Measurements from ENCODE around the gene ZMYM2.

The ZMYM2 gene

GRCh38 chr13:20074966-20075365, 116.4 kb downstream of the ZMYM2 start:
- no peak for TF ChIP-seq CTCF (IDR thresholded peaks at IDR 0.05)
- H3K27ac ChIP-seq: no peak overlapping the region
- no peak overlapping the region for H3K4me3 ChIP-seq
- no peak for DNase-seq (ENCODE audit: low spot score)

DNA sequence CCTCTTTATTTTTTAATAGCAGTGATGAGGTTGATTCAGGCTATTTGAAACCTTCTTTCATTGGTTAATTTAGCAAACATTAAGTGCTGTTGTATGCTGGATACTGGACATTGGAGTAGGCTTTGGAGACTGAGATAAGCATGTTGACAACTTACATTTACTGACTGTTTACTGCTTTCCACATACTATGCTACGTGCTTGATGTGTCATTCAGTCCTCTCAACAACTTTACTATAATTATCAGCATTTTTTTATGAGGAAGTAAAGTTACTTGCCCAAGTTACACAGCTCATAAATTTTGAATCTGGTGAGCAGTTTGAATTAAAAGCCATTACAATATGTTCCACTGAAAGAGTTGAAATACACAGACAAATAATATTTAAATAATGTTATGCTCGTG, 118.6 kb downstream of the ZMYM2 start:
- Histone ChIP-seq H3K4me3 (no peak overlapping the region), H3K27ac (no peak overlapping the region)
- no peak for DNase-seq (ENCODE audit: low spot score)
- TF ChIP-seq CTCF (IDR thresholded peaks at IDR 0.05): no peak

DNA sequence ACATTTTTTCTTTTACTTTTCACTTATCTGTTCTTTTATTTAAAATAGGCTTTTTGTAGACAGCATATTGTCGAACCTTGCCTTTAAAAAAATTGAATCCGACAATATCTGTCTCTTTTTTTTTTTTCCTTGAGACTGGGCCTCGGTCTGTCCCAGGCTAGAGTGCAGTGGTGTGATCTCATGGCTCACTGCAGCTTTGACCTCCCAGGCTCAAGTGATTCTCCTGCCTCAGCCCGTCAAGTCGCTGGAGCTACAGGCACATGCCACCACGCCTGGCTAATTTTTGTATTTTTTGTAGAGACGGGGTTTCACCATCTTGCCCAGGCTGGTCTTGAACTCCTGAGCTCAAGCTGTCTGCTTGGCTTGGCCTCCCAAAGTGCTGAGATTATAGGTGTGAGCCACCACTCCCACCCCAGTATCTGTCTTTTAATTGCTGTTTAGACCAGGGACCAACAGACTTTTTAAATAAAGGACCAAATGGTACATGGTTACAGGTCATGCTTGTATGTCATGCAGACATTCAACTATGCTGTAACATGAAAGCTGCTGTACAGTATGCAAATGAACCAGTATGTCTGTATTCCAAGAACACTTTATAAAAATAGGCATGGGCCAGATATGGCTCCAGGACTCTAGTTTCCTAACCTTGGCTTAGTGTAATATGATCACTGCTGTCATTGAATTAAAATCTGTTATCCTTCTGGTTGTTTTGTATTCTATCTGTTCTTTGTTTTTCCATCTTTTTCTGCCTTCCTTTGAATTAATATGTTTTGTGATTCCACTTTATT, 122.0 kb downstream of the ZMYM2 start:
- Histone ChIP-seq H3K27ac (no peak overlapping the region), H3K4me3 (no peak overlapping the region)
- DNase-seq (ENCODE audit: low spot score): no peak
- TF ChIP-seq CTCF (IDR thresholded peaks at IDR 0.05): no peak

DNA sequence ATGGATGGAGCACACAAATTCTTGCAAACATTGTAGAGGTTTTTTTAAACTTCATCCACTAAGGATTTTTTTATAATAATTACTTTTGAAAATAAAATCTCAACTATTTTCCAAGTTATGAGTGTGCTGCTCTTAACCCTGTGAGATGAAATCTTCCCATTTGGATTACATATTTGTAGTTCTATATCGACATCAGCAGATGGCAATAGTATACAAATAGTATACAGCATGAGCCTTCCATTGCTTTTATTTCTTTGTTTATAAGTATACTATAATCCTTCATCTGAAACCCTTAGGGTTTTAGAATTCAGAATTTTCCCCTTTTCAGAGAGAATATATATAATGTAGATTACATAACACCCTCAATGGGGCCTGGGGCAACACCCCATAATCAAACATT, 131.8 kb downstream of the ZMYM2 start:
- Histone ChIP-seq H3K27ac (no peak overlapping the region), H3K4me3 (no peak overlapping the region)
- no peak for TF ChIP-seq CTCF (IDR thresholded peaks at IDR 0.05)
- no peak for DNase-seq (ENCODE audit: low spot score)

DNA sequence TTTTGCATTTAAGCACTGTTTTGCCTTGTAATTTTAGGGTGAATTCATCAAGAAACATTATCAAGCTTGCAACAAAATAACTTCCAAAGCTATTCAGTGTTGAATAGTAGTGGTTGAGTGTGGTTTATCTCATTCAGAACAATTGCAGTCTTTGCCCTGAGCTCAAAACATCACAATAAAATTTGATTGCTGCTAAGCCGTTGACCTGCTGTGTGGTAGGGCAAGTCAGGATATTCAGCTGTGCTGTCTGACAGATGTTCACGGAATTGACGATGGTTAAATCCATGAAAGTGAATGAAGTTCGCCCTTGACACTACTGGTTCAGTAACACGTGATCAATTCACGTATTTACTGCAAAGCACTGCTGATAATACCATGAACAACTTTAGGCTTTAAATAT, 135.4 kb downstream of the ZMYM2 start:
- no peak for DNase-seq (ENCODE audit: low spot score)

GRCh38 chr13:20099319-20099718, 140.8 kb downstream of the ZMYM2 start:
- no peak for TF ChIP-seq CTCF (IDR thresholded peaks at IDR 0.05)

More for the DNA sequence above, 135.4 kb downstream of the ZMYM2 start:
- H3K27ac ChIP-seq: no peak overlapping the region
- H3K4me3 ChIP-seq: no peak overlapping the region
- no peak for TF ChIP-seq CTCF (IDR thresholded peaks at IDR 0.05)

More at GRCh38 chr13:20099319-20099718, 140.8 kb downstream of the ZMYM2 start:
- no peak overlapping the region for H3K4me3 ChIP-seq
- DNase-seq (ENCODE audit: low spot score): no peak
- H3K27ac ChIP-seq: no peak overlapping the region

Measured in coronary artery (tissue), 2 donors.